HG02798 (cell line): ENCODE measurements around the gene CARD10.
"Not testable (repeated sequence)": the region's sequence is repeated elsewhere in the genome, so short reads cannot be mapped to it uniquely, and the experiment has no call there.

Experiments
- ATAC-seq: cut with Tn5 transposase; IDR thresholded peaks from one replicate; pipeline ENCODE4 v1.9.1; 2021; ENCODE audit warnings: mild to moderate bottlenecking; ENCODE audit not compliant: unreplicated experiment, poor library complexity

The CARD10 gene

DNA sequence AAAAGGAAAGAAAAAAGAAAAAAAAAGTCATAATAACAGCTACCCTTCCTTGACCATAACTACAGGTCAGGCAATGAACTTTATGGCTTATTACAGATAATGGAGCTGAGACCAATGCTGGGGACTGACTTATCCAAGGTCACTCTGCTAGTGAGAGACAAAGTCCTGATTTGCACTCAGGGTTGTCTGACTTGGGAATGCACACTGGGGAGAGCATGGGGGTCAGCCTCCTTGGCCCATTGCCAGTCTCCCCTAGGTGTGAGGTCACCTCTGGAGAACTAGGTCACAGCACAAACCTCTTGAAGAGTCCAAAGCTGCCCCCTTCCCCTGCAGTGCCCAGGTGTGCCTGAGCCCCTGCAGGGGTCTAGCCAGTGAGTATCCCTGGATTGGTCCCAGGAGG, 35.8 kb upstream of the CARD10 start:
- ATAC-seq = no peak

DNA sequence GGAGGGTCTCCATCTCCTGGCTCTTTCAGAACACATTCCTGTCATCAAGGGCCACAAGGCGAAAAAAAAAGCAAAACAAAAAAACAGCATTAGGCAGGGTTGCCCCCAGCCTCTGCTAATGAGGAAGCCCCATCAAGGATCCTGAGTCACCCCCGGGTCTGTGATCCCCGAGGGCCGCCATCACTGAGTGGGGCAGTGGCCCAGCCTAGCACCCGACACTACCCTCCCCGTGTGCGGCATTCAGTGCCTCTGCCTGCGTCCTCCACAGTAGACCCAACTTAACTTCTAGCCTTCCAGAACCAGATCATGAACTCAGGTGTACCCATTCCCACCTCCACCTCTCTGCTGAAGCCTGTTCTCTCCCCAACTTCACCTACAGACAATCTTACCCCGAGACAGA, 34.5 kb upstream of the CARD10 start:
- ATAC-seq = no peak

DNA sequence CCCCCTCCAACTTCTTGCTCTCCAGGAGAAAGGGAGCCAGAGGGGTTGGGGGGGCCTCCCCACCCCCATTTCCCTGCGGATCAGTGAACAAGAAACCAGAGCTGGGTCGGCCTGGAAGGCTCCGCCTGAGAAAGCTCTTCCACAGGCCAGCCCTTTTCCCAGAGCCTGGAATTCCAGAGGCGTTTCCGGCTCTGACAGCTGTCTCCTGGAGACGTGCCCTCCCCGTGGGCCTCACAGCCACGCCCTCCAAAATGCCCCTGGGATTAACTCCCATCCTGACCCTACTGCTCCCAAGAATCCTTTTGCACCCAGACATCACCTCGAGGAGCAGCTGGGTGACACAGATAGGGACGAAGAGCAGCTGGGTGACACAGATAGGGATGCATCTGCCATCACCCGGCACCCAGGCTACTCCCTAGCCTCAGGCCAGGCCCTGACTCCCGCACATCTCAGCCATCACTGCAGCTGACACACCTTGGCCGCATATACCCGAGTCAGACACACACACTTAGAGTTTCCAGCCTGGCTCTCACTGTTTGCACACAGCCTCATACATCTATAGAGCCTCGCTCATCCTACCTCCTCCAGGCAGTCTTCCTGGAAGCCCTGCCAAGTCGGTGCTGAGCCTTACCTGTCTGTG, 33.4 kb upstream of the CARD10 start:
- ATAC-seq = no peak

DNA sequence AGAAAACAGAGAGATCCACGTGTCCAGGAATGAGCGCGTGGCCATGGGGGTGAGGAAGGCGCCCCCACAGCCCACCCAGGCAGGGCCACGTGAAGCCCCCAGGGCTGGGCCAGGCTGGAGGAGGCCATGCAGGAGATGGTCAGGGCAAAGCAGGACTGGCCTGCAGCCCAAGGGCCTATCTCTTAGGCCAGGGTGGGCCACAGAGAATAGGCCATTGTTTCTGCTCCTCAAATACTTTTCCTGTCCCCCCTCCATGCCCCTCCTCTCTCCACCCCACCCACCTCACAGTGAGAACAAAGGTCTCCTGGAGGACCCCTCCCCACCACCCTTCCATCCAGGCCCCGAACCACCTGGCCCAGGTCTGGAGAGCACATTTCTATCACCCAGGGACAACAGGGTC, 32.8 kb upstream of the CARD10 start:
- ATAC-seq = no peak

DNA sequence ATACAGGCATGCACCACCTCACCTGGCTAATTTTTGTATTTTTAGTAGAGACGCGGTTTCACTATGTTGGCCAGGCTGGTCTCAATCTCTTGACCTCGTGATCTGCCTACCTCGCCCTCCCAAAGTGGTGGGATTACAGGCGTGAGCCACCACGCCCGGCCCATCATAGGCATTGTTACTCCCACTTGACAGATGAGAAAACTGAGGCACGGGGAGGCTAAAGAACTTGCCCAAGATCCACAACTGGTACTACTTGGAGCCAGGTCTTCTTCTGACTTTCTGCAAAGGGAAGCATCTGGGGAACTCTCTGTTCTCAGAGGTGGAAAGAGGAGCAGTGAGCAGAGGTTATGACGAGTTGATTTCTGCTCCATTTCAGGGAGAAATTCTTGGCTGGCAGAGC, 31.7 kb upstream of the CARD10 start:
- ATAC-seq = not testable (repeated sequence)

DNA sequence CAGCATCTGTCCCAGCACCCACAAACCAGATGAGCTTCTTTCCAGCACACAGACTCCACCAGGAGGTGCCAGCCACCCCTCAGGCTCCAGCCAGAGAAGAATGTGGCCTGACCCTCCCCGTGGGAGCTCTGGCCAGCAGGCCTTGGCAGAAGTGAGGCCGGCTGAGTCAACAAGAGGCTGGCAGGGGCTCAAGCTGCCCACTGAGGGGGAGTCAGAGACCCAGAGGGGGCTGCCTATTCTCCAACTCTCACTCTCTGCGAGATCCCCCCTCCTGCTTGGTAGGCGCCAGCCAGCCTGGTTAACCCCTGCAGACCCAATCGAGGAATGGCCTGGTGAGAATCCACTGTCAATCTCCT, 30.5 kb upstream of the CARD10 start:
- no peak for ATAC-seq

DNA sequence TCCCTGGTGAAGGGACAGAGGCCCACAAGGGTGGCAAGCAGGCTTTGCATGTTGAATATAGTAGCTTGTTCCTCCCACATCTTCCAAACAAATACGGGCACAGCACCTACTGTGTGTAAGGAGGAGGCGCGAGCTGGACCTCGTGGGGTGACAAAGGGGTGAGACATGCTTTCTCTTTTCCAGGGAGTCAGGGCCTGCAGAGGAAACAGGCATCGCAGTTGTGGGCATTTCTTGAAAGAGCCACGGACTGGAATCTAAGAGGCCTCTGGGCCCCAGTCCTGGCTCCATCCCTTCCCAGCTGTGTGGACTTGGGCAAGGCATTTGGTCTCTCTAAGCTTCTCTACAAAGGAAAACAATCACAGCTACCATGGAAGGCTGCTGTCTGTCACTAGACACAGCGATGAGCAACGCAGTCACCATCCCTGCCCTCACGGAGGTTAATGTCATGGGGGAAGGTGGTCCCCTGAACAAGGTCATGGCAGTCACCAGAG, 28.1 kb upstream of the CARD10 start:
- no peak for ATAC-seq

DNA sequence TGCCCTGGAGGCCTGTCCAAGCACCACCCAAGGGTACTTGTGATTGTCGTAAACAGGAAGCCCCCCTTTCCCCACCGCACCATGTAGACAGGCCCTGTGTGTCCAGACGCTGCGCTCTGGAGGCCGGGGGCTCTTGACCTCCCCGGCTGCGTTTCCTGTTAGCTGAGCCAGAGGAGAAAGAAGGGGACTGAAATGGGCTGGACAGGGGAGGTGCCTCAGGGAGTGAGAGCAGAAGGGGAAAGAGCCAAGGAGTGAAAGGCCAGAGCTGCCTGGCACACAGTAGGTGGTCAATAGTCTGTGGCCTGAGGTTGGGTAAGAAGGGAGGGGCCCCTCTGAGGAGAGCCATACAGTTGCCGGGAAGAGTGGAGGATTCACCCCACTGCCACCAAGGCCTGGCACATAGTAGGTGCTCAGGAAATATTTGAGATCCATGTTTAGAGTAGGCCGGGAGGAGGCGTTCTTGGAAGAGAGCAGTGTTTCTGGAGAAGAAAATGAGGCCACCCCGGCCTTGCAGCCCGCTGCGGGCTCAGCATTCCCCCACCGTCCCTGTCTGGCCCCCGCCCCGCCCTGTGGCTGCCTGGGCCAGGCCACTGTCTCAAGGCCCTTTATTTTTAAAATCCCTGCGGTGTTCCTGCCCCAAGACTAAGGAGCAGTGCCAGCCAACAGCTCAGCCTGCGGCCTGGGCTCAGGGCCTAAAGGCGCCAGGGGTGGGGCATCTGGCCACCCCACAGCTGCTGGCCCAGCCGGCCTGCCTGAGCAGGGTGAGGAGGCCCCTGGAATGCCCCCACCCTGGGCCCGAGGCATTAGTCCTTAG, 27.4 kb upstream of the CARD10 start:
- no peak for ATAC-seq

DNA sequence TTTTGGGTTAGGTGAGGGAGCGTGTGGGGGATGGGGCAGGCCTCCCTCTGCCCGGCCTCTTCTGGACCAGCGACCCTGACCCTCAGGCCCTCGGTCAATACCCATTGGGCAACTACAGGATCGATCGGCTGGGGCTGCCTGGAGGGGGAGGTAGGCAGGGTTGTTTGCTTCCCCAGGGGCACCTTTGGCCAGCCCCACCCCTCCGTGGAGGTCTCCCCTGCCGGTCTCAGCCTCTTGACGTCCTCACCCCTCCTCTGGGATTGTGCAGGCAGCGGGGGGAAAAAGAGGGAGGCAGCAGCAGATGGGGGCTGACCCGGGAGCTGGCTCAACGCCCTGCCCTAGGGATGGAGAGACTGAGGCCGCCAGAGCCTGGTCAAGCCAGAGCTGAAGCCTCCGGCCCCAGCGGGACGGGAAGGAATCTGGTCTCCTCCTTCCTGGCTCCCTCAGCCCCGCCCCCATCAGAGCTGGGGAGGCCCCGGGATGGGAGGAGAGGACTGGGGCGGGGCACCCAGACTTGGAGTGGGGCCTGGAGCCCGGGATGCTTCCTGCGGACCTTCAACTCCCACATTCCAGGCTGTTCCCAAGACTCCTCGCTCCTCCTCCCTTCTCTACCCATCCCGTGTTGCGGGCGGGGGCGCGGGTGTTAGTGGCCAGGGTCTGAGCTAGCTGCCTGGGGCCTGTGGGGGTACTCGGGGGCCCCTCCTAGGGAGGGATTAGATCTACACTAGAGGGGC, 26.7 kb upstream of the CARD10 start:
- ATAC-seq = no peak

DNA sequence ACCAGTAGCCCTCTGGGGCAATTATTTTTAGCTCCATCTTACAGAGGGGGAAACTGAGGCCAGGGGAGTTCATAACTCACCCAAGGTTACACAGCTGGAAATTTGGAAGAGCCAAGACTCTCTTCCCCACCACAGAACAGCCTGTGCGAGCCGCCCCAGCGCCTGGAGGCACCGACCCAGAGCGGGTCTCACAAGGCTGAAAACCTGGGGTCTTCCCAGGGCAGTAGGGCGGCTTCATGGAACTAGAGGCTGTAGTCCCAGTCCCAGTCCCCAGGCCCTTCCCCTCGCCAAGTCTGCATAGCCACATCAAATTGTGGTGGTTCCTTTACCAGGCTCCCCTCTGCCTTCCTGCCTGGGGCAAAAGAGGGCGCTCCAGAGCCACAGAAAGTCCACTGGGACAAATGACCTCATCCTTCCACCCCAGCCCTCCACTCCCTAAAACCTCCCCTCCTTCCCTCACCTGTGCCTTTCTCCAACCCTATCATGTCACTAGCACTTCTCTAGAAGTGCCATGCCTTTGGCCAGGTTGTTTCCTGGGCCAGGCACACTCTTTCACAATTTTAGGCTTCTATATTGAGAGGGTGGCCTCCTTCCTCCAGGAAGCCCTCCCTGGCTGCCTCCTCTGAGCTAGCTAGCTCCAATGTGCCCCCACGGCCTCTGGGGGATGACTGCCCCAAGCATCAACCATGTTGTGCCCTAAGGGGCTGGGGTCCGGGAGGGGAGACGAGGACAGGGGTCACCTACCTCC, 25.9 kb upstream of the CARD10 start:
- no peak for ATAC-seq

DNA sequence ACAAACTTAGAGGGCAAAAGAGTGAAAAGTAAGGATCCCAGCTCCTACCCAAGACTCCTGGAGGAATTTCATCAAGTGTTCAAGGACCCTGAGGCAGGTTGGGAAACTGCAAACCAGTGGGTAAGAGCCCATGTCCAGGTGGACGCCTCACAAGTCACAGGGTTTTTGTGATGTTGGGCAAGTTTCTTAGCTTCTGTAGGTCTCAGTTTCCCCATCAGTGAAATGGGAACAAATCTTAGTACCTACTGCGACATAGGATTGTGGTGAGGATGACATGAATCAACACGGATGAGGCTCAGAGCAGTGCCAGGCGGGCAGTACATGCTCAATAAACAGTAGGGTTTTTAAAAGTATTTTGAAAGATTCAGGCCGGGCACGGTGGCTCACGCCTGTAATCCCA, 23.7 kb upstream of the CARD10 start:
- ATAC-seq = no peak

DNA sequence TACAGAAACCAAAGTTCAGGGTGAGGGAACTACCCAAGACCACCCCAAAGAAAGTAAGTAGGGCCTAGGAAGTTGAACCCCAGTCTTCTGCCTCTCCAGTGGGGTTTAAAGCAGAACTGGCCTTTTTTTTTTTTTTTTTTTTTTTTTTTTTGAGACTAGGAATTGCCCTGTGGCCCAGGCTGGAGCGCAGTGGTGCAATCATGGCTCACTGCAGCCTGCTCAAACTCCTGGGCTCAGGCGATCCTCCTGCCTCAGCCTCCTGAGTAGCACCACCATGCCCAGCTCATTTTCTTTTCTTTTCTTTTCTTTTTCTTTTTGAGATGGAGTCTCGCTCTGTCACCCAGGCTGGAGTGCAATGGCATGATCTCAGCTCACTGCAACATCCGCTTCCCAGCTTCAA, 23.2 kb upstream of the CARD10 start:
- ATAC-seq = not testable (repeated sequence)

DNA sequence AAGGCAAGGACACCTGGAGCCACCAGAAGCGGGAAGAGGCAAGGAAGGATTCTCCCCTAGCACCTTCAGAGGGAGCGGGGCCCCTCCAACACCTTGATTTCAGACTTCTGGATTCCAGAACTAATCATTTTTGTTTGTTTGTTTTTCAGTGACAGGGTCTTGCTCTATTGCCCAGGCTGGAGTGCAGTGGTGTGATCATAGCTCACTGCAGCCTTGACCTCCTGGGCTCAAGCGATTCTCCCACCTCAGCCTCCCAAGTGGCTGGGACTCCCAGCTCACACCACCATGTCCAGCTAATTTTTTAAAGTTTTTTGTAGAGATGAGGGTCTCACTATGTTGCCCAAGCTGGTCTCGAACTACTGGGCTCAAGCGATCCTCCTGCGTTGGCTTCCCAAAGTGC, 20.6 kb upstream of the CARD10 start:
- not testable (repeated sequence) for ATAC-seq

DNA sequence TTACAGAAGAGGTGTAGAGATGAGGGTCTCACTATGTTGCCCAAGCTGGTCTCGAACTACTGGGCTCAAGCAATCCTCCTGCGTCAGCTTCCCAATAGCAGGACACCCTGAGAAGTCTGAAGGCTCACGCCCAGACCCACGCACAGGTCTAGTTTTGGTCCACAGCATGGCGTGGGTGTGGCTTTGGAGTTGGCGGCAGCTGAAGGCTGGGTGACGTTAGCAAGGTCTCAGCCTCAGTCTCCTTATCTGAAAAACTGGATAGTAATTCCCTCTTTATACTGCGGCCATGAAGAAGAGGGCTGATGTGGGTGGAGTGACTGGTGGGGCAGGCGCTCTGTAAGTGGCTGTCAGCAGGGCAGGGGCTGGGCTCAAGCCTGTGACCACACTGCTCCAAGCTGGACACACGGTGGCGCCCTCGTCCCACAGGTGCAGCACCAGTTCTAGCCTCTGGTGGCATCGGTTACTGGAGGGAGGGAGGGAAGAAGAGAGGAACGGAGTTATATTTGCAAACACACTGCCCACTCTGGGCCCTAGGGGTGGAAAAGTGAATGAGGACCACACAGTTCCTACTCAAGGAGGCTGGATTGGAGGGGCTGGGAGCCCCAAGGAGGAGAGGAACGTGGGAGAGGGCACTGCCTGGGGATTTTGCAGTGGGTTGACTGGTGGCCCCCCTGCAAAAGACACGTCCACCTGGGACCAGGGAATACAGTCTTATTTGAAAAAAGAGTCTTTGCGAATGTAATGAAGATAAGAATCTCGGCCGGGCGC, 19.6 kb upstream of the CARD10 start:
- peak; percentile 73 for ATAC-seq

DNA sequence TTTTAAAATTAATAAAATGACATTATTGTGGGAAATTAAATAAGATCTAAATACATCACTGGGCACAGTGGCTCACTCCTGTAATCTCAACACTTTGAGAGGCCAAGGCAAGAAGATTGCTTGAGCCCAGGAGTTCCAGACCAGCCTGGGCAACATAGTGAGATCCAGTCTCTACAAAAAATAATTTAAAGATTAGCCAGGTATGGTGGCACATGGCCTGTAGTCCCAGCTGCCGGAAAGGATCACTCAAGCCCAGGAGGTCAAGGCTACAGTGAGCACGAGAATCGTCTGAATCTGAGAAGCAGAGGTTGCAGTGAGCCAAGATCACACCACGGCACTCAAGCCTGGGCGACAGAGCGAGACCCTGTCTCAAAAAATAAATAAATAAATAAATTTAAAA, 15.9 kb upstream of the CARD10 start:
- ATAC-seq = no peak

DNA sequence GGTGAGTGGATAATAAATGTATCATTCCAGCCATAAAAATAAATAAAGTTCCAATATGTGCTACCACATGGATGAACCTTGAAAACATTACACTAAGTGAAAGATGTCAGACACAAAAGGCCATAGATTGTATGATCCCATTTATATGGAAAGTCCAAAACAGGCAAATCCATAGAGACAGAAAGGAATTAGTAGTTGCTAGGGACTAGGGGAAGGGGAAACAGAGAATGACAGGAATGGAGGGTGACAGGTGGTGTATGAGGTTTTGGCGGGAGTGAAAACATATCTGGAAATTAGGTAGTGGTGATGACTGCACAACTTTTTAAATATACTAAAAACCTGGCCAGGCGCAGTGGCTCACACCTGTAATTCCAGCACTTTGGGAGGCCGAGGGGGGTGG, 15.2 kb upstream of the CARD10 start:
- no peak for ATAC-seq

DNA sequence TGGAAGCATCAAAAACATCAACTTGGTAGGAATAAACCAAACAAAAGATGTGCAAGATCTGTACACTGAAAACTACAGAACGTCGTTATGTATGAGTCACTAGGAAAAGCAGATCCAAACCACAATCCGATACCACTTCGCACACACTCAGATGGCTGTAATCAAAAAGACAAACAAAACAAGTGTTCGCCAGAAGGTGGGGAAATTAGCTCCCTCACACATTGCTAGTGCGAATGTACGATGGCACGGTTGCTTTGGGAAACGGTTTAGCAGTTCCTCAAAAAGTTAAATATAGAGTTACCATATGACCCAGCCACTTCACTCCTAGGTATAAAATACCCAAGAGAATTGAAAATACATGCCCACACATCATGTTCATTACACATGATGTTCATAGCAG, 14.8 kb upstream of the CARD10 start:
- no peak for ATAC-seq

DNA sequence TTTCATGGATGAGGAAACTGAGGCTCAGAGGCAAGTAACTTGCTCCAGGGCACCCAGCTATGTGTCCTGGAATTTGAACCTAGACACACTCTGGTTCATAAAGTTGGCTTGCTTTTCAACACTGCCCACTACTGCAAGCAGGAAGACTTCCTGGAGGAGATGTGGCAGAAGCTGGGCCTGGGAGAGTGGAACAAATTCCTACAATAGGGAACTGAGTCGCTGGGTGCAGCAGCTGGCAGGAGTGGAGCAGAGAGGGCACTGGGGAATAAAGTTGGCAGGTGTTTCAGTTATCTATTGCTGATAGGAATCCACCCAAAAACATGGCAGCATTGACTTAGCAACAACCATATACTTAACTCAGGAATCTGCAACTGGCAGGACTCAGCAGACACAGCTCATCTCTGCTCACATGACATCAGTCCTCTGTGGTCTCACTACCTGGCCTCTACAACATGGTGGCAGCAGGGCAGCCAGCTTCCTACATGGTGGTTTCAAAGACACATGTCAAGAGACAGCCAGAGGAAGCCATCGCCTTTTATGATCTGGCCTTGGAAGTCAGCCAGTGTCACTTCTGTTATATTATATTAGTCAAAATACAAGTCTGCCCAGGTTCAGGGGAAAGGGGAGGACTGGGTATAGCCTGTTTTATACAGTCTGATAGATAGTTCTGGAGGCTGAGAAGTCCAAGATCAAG, 10.6 kb upstream of the CARD10 start:
- no peak for ATAC-seq

DNA sequence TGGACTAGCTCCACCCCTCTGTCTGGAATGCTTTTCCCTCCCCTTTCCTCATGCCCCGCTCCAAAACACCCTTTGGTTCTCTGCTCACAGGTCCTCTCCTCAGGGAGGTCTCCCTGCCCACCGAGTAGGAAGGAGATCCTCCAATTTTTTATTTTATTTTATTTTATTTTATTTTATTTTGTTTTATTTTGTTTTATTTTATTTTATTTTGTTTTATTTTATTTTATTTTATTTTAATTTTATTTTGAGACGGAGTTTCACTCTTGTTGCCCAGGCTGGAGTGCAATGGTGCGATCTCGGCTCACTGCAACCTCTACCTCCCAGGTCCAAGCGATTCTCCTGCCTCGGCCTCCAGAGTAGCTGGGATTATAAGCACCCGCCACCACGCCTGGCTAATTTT, 8.7 kb upstream of the CARD10 start:
- not testable (repeated sequence) for ATAC-seq
